ENCODE measurements around the gene ZNF281. TPM values are rescaled to one million over a fixed set of nuclear protein-coding genes. Genes with fewer than 3 reads are reported as not detected.
A peak's percentile ranks its signal among the peaks of the same experiment; 100 is the strongest.

ZNF281 gene
- total RNA-seq: 10 to 100 TPM; 15.2 to 17.6 TPM

- Mint-ChIP-seq H3K4me3 (peak within 1 kb of the TSS; percentile 97), H3K36me3 (ENCODE audit: low read depth) (peaks cover 42% of the 10 kb centered on the region), H3K27me3 (peaks cover 7% of the 10 kb centered on the region), H3K27ac (peak within 1 kb of the TSS; percentile 94), H3K9me3 (peaks cover 3% of the 10 kb centered on the region), H3K4me1 (peaks cover 55% of the 10 kb centered on the region)
- peak; percentile 95 for DNase-seq
- ChIA-PET CTCF (interaction anchor here (1.2 kb wide), 1 partner anchor 31 kb away, joined by 4 read pairs; no protein-coding TSS in a partner anchor), POLR2A (no interaction called here)
These were observed at the start of gene ZNF281 for GRCh38 chr1:200409761-200410565. ZNF281 (minus strand) TSS chr1:200410036; CDS start chr1:200409705, 331 bp downstream.

- Mint-ChIP-seq H3K36me3 (ENCODE audit: low read depth) (no peaks in the 10 kb centered on the region), H3K9me3 (no peaks in the 10 kb centered on the region), H3K27me3 (peaks cover 2% of the 10 kb centered on the region), H3K4me1 (no peaks in the 10 kb centered on the region), H3K4me3 (no peak overlapping the region), H3K27ac (no peak overlapping the region)
- DNase-seq: no peak
- ChIA-PET POLR2A (no interaction called here), CTCF (interaction anchor here (1.0 kb wide), 1 partner anchor 16 kb away, joined by 3 read pairs; no protein-coding TSS in a partner anchor)
These were observed 48.9 kb upstream of the ZNF281 start for GRCh38 chr1:200458780-200459179.

- H3K36me3 Mint-ChIP-seq (ENCODE audit: low read depth): no peaks in the 10 kb centered on the region
- H3K4me1 Mint-ChIP-seq: no peaks in the 10 kb centered on the region
- no peak overlapping the region for H3K4me3 Mint-ChIP-seq
- CTCF ChIA-PET: no interaction called here
- H3K27ac Mint-ChIP-seq: no peak overlapping the region
- no peaks in the 10 kb centered on the region for H3K27me3 Mint-ChIP-seq
- no peaks in the 10 kb centered on the region for H3K9me3 Mint-ChIP-seq
- DNase-seq: no peak
- POLR2A ChIA-PET: no interaction called here
These were observed 48.0 kb upstream of the ZNF281 start for GRCh38 chr1:200457810-200458209.

GRCh38 chr1:200454425-200454824 is 44.6 kb upstream of the ZNF281 start:
- Mint-ChIP-seq H3K4me3 (no peak overlapping the region), H3K4me1 (no peaks in the 10 kb centered on the region), H3K9me3 (peaks cover 3% of the 10 kb centered on the region), H3K27me3 (peaks cover 2% of the 10 kb centered on the region), H3K27ac (no peak overlapping the region), H3K36me3 (ENCODE audit: low read depth) (peaks cover 3% of the 10 kb centered on the region)
- CTCF ChIA-PET: interaction anchor here (0.6 to 1.2 kb wide), 2 partner anchors 18 to 29 kb away, joined by 3 read pairs; no protein-coding TSS in a partner anchor
- POLR2A ChIA-PET: interaction anchor here (0.7 kb wide), 1 partner anchor 1370 kb away, joined by 4 read pairs; no protein-coding TSS in a partner anchor
- DNase-seq: no peak

- Mint-ChIP-seq H3K27me3 (peaks cover 2% of the 10 kb centered on the region), H3K27ac (no peak overlapping the region), H3K9me3 (peaks cover 3% of the 10 kb centered on the region), H3K36me3 (ENCODE audit: low read depth) (peaks cover 3% of the 10 kb centered on the region), H3K4me3 (no peak overlapping the region), H3K4me1 (peaks cover under 1% of the 10 kb centered on the region)
- POLR2A ChIA-PET: no interaction called here
- DNase-seq: no peak
- CTCF ChIA-PET: interaction anchor here (0.6 kb wide), 1 partner anchor 19 kb away, joined by 3 read pairs; no protein-coding TSS in a partner anchor
These were observed 43.7 kb upstream of the ZNF281 start for GRCh38 chr1:200453553-200453905.

GRCh38 chr1:200452850-200453552 is 43.2 kb upstream of the ZNF281 start:
- no peak overlapping the region for H3K27ac Mint-ChIP-seq
- ChIA-PET CTCF (no interaction called here), POLR2A (no interaction called here)
- peaks cover 5% of the 10 kb centered on the region for H3K4me1 Mint-ChIP-seq
- H3K4me3 Mint-ChIP-seq: no peak overlapping the region
- H3K9me3 Mint-ChIP-seq: peaks cover 3% of the 10 kb centered on the region
- no peak for DNase-seq
- peaks cover 2% of the 10 kb centered on the region for H3K27me3 Mint-ChIP-seq
- H3K36me3 Mint-ChIP-seq (ENCODE audit: low read depth): peaks cover 4% of the 10 kb centered on the region

- Mint-ChIP-seq H3K36me3 (ENCODE audit: low read depth) (peaks cover 7% of the 10 kb centered on the region), H3K27me3 (peaks cover 2% of the 10 kb centered on the region), H3K4me3 (no peak overlapping the region), H3K4me1 (peaks cover 10% of the 10 kb centered on the region), H3K9me3 (peaks cover 7% of the 10 kb centered on the region), H3K27ac (no peak overlapping the region)
- POLR2A ChIA-PET: no interaction called here
- DNase-seq: no peak
- CTCF ChIA-PET: interaction anchor here (1.5 kb wide), 1 partner anchor 15 kb away, joined by 4 read pairs; no protein-coding TSS in a partner anchor
These were observed 38.4 kb upstream of the ZNF281 start for GRCh38 chr1:200448034-200448762.

GRCh38 chr1:200445213-200445612 is 35.4 kb upstream of the ZNF281 start:
- CTCF ChIA-PET: no interaction called here
- Mint-ChIP-seq H3K27me3 (no peaks in the 10 kb centered on the region), H3K36me3 (ENCODE audit: low read depth) (peaks cover 7% of the 10 kb centered on the region), H3K9me3 (peaks cover 7% of the 10 kb centered on the region), H3K4me3 (no peak overlapping the region), H3K27ac (no peak overlapping the region), H3K4me1 (peaks cover 10% of the 10 kb centered on the region)
- no peak for DNase-seq
- POLR2A ChIA-PET: no interaction called here

- no peaks in the 10 kb centered on the region for H3K27me3 Mint-ChIP-seq
- ChIA-PET CTCF (no interaction called here), POLR2A (no interaction called here)
- H3K4me1 Mint-ChIP-seq: peaks cover 10% of the 10 kb centered on the region
- H3K27ac Mint-ChIP-seq: no peak overlapping the region
- peaks cover 4% of the 10 kb centered on the region for H3K9me3 Mint-ChIP-seq
- no peak for DNase-seq
- no peak overlapping the region for H3K4me3 Mint-ChIP-seq
- H3K36me3 Mint-ChIP-seq (ENCODE audit: low read depth): peaks cover 4% of the 10 kb centered on the region
These were observed 34.6 kb upstream of the ZNF281 start for GRCh38 chr1:200444478-200444877.

GRCh38 chr1:200443860-200444259 is 34.0 kb upstream of the ZNF281 start:
- ChIA-PET POLR2A (no interaction called here), CTCF (no interaction called here)
- DNase-seq: no peak
- Mint-ChIP-seq H3K36me3 (ENCODE audit: low read depth) (peaks cover 4% of the 10 kb centered on the region), H3K4me3 (no peak overlapping the region), H3K27me3 (no peaks in the 10 kb centered on the region), H3K4me1 (peaks cover 12% of the 10 kb centered on the region), H3K27ac (no peak overlapping the region), H3K9me3 (peaks cover 4% of the 10 kb centered on the region)

- Mint-ChIP-seq H3K27ac (no peak overlapping the region), H3K27me3 (no peaks in the 10 kb centered on the region), H3K9me3 (peaks cover 2% of the 10 kb centered on the region), H3K36me3 (ENCODE audit: low read depth) (peaks cover under 1% of the 10 kb centered on the region), H3K4me3 (no peak overlapping the region), H3K4me1 (peaks cover 6% of the 10 kb centered on the region)
- no peak for DNase-seq
- ChIA-PET CTCF (interaction anchor here (0.6 to 1.3 kb wide), 2 partner anchors 16 to 56 kb away, joined by 3 to 4 read pairs; no protein-coding TSS in a partner anchor), POLR2A (no interaction called here)
These were observed 32.8 kb upstream of the ZNF281 start for GRCh38 chr1:200442537-200443156.

GRCh38 chr1:200442023-200442422 is 32.2 kb upstream of the ZNF281 start:
- Mint-ChIP-seq H3K4me3 (no peak overlapping the region), H3K9me3 (no peaks in the 10 kb centered on the region), H3K27ac (no peak overlapping the region), H3K27me3 (no peaks in the 10 kb centered on the region), H3K36me3 (ENCODE audit: low read depth) (no peaks in the 10 kb centered on the region), H3K4me1 (peaks cover 7% of the 10 kb centered on the region)
- ChIA-PET POLR2A (no interaction called here), CTCF (interaction anchor here (0.7 to 1.3 kb wide), 2 partner anchors 17 to 99 kb away, joined by 3 read pairs; no protein-coding TSS in a partner anchor)
- no peak for DNase-seq

Data from activated CD4-positive, alpha-beta T cell treated with anti-CD3 and anti-CD28 coated beads, Interleukin-2, amount 10 ng/mL, durations not matched to agents 7 days and 5 days (primary cell).